ENCODE measurements around the gene NEK6.

DNA sequence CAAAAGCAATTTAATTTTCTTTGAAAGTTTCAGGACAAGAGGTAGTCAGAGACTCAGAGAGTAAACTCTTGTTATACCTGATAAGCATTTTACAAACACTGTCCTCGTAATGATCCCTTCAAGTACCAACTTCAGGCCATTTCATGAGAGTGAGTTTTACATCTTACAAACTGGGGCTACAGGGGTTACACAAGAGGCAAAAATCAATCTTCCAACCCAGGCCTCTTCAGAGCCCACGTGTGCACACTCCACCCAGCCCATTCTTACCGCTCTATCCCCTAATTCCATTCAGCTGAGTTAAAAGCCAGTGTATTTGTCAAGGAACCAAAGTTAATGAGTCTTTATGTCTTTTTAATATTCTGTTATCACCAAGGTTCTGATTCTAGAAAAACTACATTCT is 110.9 kb downstream of the NEK6 start:
- TF ChIP-seq, protein P1, sequence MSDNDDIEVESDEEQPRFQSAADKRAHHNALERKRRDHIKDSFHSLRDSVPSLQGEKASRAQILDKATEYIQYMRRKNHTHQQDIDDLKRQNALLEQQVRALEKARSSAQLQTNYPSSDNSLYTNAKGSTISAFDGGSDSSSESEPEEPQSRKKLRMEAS (IDR thresholded peaks at IDR 0.05): no peak
- no peak for TF ChIP-seq CREB1 (IDR thresholded peaks at IDR 0.05; ENCODE audit: low read depth)
- TF ChIP-seq RAD21 (IDR thresholded peaks at IDR 0.05; ENCODE audit: low read depth): no peak
- TF ChIP-seq, protein P2, sequence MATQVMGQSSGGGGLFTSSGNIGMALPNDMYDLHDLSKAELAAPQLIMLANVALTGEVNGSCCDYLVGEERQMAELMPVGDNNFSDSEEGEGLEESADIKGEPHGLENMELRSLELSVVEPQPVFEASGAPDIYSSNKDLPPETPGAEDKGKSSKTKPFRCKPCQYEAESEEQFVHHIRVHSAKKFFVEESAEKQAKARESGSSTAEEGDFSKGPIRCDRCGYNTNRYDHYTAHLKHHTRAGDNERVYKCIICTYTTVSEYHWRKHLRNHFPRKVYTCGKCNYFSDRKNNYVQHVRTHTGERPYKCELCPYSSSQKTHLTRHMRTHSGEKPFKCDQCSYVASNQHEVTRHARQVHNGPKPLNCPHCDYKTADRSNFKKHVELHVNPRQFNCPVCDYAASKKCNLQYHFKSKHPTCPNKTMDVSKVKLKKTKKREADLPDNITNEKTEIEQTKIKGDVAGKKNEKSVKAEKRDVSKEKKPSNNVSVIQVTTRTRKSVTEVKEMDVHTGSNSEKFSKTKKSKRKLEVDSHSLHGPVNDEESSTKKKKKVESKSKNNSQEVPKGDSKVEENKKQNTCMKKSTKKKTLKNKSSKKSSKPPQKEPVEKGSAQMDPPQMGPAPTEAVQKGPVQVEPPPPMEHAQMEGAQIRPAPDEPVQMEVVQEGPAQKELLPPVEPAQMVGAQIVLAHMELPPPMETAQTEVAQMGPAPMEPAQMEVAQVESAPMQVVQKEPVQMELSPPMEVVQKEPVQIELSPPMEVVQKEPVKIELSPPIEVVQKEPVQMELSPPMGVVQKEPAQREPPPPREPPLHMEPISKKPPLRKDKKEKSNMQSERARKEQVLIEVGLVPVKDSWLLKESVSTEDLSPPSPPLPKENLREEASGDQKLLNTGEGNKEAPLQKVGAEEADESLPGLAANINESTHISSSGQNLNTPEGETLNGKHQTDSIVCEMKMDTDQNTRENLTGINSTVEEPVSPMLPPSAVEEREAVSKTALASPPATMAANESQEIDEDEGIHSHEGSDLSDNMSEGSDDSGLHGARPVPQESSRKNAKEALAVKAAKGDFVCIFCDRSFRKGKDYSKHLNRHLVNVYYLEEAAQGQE (IDR thresholded peaks at IDR 0.05; ENCODE audit: low read depth): no peak
- TF ChIP-seq TEAD4 (IDR thresholded peaks at IDR 0.05): no peak
- TF ChIP-seq FOXM1 (IDR thresholded peaks at IDR 0.05; ENCODE audit: borderline replicate concordance, low read depth): no peak
- no peak for TF ChIP-seq TAF1 (IDR thresholded peaks at IDR 0.05; ENCODE audit: low read depth)
- TF ChIP-seq TCF12 (IDR thresholded peaks at IDR 0.05; ENCODE audit: low read depth): no peak

All from Ishikawa (cell line).